BJ (cell line): ENCODE data around the gene HSD3B7. TPM values are rescaled to one million over a fixed set of nuclear protein-coding genes. Genes with fewer than 3 reads are reported as not detected.

ENCODE experiments used
- CTCF ChIA-PET: fragments of 350-600 bp; formaldehyde crosslinking; extraction: SDS; loops from one replicate; lab custom pipeline; 2021; ENCODE audit warnings: antibody characterized with exemption, inconsistent platforms; lab: Yijun Ruan, JAX
- POLR2A ChIA-PET: fragments of 300-600 bp; sonication (Branson Sonifier 250); formaldehyde crosslinking; extraction: SDS; loops from one replicate; lab custom pipeline; 2021; ENCODE audit warnings: antibody characterized with exemption; lab: Charles Lee
- DNase-seq: peaks from one replicate; pipeline ENCODE4 v3.0.0-alpha.2; 2011; ENCODE audit warnings: low read depth
- H3K27me3 ChIP-seq: 2 replicates; pipeline ENCODE4 v1.6.0; 2011; ENCODE audit warnings: low read length; ENCODE audit not compliant: control insufficient read depth, insufficient read depth
- H3K36me3 ChIP-seq: 2 replicates; pipeline ENCODE4 v1.5.1; 2011; ENCODE audit warnings: low read length; ENCODE audit not compliant: control insufficient read depth, insufficient read depth
- H3K4me3 ChIP-seq: 2 replicates; pipeline ENCODE4 v1.5.1; 2011; ENCODE audit warnings: low read depth, mild to moderate bottlenecking, control low read depth, low read length
- CTCF ChIP-seq: IDR thresholded peaks from 2 replicates; pipeline ENCODE4 v1.5.1; 2011; ENCODE audit warnings: low read depth, mild to moderate bottlenecking, control low read depth, inconsistent platforms, low read length, moderate library complexity; ENCODE audit not compliant: insufficient read depth
- polyA plus RNA-seq: library from polyadenylated mRNA; depleted of rRNA; stranded (reverse); fragments of >200 nt; gene quantifications from 2 replicates; pipeline ENCODE4 v1.2.3, GENCODE V29; 2011

HSD3B7 gene
- polyA plus RNA-seq, 1 experiment, result 25.0 TPM

- TF ChIP-seq CTCF, result peak; percentile 59
- H3K4me3 ChIP-seq, result peak overlapping the region; percentile 84
- CTCF ChIA-PET, result interaction anchor here (1.1 kb wide), 1 partner anchor 117 kb away, joined by 3 read pairs; the partner anchor contains the start of genes ZNF646 and ZNF668
- POLR2A ChIA-PET, result no interaction called here
- H3K27me3 ChIP-seq, result no peaks in the 10 kb centered on the region
- DNase-seq, result no peak
- peaks cover 13% of the 10 kb centered on the region for H3K36me3 ChIP-seq
Observed at GRCh38 chr16:30956601-30957455, 28.2 kb upstream of the HSD3B7 start.

GRCh38 chr16:30957456-30958174, 27.4 kb upstream of the HSD3B7 start, which contains the start of gene SETD1A:
Gene SETD1A, plus strand, starts transcription at chr16:30957754. Its CDS starts 978 bp downstream, at chr16:30958732.
- POLR2A ChIA-PET, result no interaction called here
- CTCF ChIA-PET, result interaction anchor here (1.1 kb wide), 1 partner anchor 117 kb away, joined by 3 read pairs; the partner anchor contains the start of genes ZNF646 and ZNF668
- Histone ChIP-seq H3K27me3 (no peaks in the 10 kb centered on the region), H3K36me3 (peaks cover 16% of the 10 kb centered on the region), H3K4me3 (peak within 1 kb of the TSS; percentile 84)
- no peak for TF ChIP-seq CTCF
- DNase-seq, result no peak

GRCh38 chr16:30958175-30959079, 26.6 kb upstream of the HSD3B7 start:
- Histone ChIP-seq H3K4me3 (peak overlapping the region; percentile 84), H3K27me3 (no peaks in the 10 kb centered on the region), H3K36me3 (peaks cover 15% of the 10 kb centered on the region)
- no peak for DNase-seq
- no peak for TF ChIP-seq CTCF
- POLR2A ChIA-PET, result no interaction called here
- CTCF ChIA-PET, result interaction anchor here (0.8 to 1.3 kb wide), 3 partner anchors 26 to 116 kb away, joined by 3 to 4 read pairs (median 3); partner anchors contain the start of genes HSD3B7, ZNF646 and ZNF668

- no peaks in the 10 kb centered on the region for H3K27me3 ChIP-seq
- H3K4me3 ChIP-seq, result no peak overlapping the region
- no peak for TF ChIP-seq CTCF
- peaks cover 33% of the 10 kb centered on the region for H3K36me3 ChIP-seq
- DNase-seq, result no peak
- ChIA-PET CTCF (interaction anchor here (0.8 to 2.0 kb wide), 3 partner anchors 20 to 48 kb away, joined by 3 to 6 read pairs (median 5); partner anchors contain the start of gene HSD3B7), POLR2A (no interaction called here)
Observed at GRCh38 chr16:30961384-30961783, 23.6 kb upstream of the HSD3B7 start.
